Activated naive CD8-positive, alpha-beta T cell treated with anti-CD3 and anti-CD28 coated beads, Interleukin-2, amount 50 U/mL, for 16 hours (primary cell): Measurements from ENCODE around the gene RAPH1.
A peak's percentile ranks its signal among the peaks of the same experiment; 100 is the strongest.
"Not testable (repeated sequence)": the region's sequence is repeated elsewhere in the genome, so short reads cannot be mapped to it uniquely, and the experiment has no call there.

ENCODE experiments used
- DNase-seq: peaks from one replicate; pipeline ENCODE4 v3.0.0-alpha.2; 2020; ENCODE audit warnings: low read depth, low spot score

RAPH1 gene

GRCh38 chr2:203544402-203544801 lies 9.3 kb upstream of the RAPH1 start:
- no peak for DNase-seq

GRCh38 chr2:203543898-203544328 lies 8.8 kb upstream of the RAPH1 start:
- DNase-seq, result no peak

DNA sequence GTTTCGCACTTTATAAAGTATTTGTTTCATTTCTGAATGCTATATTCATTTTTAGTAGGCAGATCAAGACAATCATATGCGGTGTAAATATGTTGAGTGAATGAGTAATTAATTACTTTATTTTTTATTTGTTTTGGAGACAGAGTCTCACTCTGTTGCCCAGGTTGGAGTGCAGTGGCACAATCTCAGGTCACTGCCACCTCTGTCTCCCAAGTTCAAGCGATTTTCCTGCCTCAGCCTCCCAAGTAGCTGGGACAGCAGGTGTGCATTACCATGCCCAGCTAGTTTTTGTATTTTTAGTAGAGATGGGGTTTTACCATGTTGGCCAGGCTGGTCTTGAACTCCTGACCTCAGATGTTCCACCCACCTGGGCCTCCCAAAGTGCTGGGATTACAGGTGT lies 5.5 kb upstream of the RAPH1 start:
- DNase-seq, result not testable (repeated sequence)

GRCh38 chr2:203538237-203538636 lies 3.1 kb upstream of the RAPH1 start:
- DNase-seq, result not testable (repeated sequence)

DNA sequence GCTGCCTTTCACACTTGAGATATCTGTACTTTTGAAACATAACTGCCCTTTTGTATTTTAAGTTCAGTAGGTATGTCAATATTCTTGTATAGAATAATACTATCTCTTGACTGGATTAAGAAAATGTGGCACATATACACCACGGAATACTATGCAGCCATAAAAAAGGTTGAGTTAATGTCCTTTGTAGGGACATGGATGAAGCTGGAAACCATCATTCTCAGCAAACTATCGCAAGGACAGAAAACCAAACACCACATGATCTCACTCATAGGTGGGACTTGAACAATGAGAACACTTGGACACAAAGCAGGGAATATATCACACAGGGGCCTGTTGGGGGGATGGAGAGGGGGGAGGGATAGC lies 1.5 kb upstream of the RAPH1 start:
- DNase-seq, result not testable (repeated sequence)

DNA sequence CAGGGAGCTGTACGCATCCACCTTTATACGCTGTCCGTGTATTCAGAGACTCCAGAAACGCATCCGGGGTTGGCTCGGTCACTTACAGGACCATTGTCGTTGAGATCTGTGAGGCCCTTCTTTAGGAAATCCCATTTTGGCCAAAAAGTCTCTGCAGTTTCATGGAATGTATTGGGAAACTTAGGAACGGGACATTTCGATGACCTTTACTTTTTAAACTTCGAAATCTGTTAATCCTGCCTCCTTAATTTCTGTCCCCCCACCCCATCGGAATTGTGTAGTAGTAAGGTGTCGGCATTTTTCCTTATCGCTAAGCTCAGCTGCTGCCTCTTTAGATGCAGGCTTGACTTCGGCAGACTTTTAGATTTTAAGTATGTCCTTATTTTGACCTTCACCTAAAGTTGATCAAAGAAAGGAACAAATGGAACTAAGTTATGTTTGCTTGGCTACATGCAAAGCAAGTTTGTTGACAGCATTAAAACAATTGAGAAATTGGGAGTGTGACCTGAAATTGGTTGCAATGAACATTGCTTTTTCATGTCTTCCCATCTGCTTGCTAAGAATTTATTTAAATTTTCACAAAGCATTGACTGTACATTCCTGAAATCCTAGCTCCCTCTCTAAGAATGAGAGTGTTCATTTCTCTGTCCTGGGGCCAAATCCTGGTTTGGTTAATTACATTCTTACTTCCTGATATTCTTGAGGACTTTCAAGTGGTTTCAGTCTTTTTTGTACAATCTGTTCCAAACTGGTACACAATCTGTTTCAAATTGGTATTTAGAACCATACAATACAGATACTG lies 884 bp upstream of the RAPH1 start:
- DNase-seq, result no peak

GRCh38 chr2:203534621-203535077 lies 452 bp downstream of the RAPH1 start:
- peak; percentile 9 for DNase-seq

DNA sequence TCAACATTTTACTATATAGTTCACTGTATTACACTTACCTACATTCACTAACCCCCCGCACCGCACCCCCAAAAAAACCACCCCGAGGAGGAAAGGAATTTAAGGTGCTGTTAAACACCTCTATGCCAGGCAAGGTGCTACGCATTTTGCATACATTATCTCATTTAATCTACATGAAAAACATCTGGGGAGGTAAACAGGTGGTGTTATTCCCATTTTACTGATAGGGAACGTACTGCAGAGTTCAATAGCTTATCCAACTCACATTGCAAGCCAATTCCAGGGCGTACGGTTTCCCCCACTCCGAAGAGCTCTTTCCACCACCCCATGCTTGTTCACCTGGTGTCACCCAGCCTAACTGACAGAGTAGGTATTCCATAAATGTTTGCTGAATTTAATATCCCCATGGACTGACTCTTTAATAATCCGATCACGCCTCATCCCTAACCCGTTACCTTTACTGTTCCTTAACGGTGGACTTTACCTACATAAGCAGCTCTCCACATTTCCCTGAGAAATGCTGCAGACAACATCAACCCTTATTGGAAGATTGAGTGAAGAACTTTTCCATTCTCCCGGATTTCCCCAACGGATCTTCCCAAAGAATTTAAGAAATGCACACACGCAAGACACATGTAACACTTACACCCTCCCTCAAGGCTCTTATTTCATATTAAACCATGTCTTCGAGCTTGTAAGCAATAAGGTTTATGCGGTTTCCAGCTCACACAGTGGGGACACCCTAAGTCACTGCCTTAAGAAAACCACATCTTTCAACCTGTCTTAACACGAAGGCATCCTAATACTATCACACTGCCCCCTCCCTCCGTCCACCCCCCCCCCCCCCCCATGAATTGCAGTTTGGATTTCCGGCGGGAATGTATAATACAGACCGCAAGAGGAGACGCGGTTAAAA lies 1.2 kb downstream of the RAPH1 start:
- DNase-seq, result no peak

DNA sequence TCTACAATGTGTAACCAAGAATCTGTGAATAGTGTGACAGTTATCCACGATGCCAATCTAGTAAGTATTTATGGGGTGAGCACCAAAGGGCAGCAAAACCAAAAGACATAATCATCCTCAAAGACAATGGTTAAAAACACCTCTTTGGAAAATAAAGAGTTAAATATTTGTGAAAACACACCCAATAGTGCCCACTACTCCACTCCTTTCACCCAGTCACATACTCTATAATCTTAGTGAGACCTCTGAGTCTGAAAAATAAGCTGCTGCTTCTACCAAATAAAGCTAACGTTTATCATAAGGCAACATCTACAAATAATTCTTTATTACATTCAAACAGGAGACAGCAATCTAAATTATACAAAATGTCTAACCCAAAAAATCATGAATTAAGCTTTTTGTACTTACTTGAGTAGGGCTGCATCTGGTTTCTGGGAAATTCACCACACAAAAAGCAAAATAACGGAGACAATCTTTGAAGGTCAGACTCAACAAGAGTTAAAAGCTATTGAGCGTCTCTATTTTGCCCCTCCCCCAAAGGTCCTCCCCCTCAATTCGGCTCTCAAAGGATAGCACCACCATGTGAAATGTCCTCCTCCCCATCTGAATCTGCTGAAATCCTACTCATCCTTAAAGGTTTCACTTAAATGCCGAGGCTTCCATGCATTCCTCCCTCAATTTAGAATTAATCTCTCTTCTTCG lies 2.0 kb downstream of the RAPH1 start:
- DNase-seq, result no peak

GRCh38 chr2:203527719-203528118 lies 7.4 kb downstream of the RAPH1 start:
- no peak for DNase-seq

- DNase-seq, result not testable (repeated sequence)
Observed at GRCh38 chr2:203513268-203513667, 21.8 kb downstream of the RAPH1 start.

DNA sequence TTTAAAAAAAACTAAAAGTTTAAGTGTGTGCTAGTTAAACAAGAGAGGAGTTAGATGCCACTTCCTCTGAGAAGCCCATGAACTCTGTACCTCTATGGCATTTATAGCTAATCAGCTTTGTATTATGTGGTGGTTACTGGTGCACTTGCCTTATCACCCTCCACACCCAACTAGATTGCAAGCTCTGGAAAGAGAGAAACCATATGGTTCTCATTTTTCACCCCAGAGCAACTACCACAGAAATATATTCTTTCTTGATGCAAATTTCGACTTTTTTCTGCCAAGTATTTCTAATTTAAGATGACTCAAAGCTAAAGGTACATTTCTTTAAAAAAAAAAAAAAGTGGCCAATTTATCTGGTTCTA lies 24.2 kb downstream of the RAPH1 start:
- DNase-seq, result no peak

DNA sequence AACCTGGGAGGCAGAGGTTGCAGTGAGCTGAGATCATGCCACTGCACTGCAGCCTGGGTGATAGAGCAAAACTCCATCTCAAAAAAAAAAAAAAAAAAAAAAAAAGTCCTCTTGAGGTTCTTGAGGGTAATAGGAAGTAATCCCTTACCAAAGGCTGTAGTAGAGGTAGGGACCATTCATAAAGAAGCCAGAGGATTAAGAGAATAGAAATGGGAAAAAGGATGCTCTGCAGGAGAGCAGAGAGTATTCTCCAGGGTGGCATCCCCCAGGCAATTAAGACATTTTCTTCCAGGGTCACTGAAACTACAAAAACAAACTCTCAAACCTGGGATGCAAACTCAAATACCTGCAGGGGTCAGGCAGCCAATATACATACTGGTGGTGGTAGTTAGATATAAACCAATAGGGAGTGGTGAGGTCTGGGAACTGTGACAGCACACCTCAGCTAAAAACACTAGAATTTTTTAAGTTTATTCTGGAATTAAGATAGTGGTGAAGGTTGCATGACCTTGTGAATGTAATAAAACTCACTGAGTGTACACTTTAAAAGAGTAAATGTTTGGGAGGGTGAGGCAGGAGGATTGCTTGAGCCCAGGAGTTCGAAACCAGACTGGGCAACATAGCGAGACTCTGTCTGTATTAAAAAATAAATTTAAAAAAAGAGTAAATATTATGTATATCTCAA lies 24.7 kb downstream of the RAPH1 start:
- no peak for DNase-seq

DNA sequence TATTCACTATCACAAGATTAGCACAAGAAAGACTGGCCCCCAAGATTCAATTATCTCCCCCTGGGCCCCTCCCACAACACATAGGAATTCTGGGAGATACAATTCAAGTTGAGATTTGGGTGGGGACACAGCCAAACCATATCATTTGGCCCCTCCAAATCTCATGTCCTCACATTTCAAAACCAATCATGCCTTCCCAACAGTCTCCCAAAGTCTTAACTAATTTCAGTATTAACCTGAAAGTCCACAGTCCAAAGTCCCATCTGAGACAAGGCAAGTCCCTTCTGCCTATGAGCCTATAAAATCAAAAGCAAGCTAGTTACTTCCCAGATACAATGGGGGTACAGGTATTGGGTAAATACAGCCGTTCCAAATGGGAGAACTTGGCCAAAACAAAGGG lies 31.6 kb downstream of the RAPH1 start:
- DNase-seq, result not testable (repeated sequence)

GRCh38 chr2:203501873-203502272 lies 33.2 kb downstream of the RAPH1 start:
- no peak for DNase-seq

- DNase-seq, result no peak
Observed at GRCh38 chr2:203500951-203501350, 34.1 kb downstream of the RAPH1 start.

- no peak for DNase-seq
Observed at GRCh38 chr2:203500297-203500696, 34.8 kb downstream of the RAPH1 start.

- no peak for DNase-seq
Observed at GRCh38 chr2:203498161-203498560, 36.9 kb downstream of the RAPH1 start.

DNA sequence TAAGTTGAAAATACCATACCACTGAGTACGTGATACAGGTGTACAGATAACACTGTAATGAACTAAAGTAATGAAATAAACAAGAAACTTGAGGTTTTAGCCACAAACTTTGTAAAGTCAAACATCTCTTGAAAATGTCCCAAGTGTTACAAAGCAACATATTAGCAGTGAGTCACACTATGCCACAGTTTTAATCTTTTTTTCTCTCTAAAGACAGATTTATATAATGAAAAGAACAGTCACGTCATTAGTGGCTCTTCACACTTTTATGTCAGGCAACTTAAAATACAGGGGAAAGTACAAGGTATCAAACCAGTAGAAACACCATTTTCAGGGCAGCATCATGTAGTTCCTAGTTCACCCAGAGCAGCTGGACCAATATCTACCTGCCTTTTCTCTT lies 42.1 kb downstream of the RAPH1 start:
- DNase-seq, result no peak

DNA sequence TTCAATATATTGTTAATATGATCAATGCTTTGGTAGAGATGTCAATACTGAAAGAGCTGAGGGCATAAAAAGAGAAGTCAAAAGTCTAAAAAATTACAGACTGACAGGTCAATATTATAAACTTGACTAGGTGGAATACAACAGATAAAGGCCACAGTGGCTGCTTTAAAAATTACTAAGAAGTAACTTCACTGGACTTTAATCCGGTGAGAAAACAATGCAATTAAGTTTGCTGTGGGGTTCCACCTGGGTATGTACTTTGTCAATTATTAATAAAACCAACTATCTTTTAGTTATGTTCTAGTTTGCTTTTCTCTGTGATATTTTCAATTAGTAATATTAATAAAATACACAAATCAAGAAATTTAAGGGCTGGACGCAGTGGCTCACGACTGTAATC lies 44.7 kb downstream of the RAPH1 start:
- no peak for DNase-seq

- no peak for DNase-seq
Observed at GRCh38 chr2:203489531-203489930, 45.6 kb downstream of the RAPH1 start.
